ENCODE data around the gene REPS2.

Gene REPS2

GRCh38 chrX:16999275-16999674 is 52.8 kb downstream of the REPS2 start:
- no peak for TF ChIP-seq LEF1 (IDR thresholded peaks at IDR 0.05; ENCODE audit: borderline replicate concordance)
- CTCF ChIA-PET, result no interaction called here

GRCh38 chrX:17000751-17001150 is 54.3 kb downstream of the REPS2 start:
- no peak for TF ChIP-seq FOXA1 (IDR thresholded peaks at IDR 0.05)
- no peak for TF ChIP-seq SP1 (IDR thresholded peaks at IDR 0.05)
- no peak for TF ChIP-seq FOXK2 (IDR thresholded peaks at IDR 0.05)
- TF ChIP-seq HDGF (IDR thresholded peaks at IDR 0.05; ENCODE audit: borderline replicate concordance), result no peak
- TF ChIP-seq TARDBP (IDR thresholded peaks at IDR 0.05), result no peak
- CTCF ChIA-PET, result no interaction called here
- POLR2A ChIA-PET, result no interaction called here
- DNase-seq (ENCODE audit: extremely low spot score), result no peak

More at GRCh38 chrX:16999275-16999674, 52.8 kb downstream of the REPS2 start:
- DNase-seq (ENCODE audit: extremely low spot score), result no peak
- POLR2A ChIA-PET, result no interaction called here

- DNase-seq (ENCODE audit: extremely low spot score), result no peak
- ChIA-PET POLR2A (interaction anchor here (0.6 kb wide), 1 partner anchor 125 kb away, joined by 4 read pairs; no protein-coding TSS in a partner anchor), CTCF (interaction anchor here (1.1 kb wide), 1 partner anchor 77 kb away, joined by 3 read pairs; no protein-coding TSS in a partner anchor)
- TF ChIP-seq FOXA1 (IDR thresholded peaks at IDR 0.05), result no peak
- no peak for TF ChIP-seq BHLHE40 (IDR thresholded peaks at IDR 0.05; ENCODE audit: borderline replicate concordance)
- TF ChIP-seq L3MBTL2 (conservative IDR thresholded peaks at IDR 0.05), result no peak
- no peak for TF ChIP-seq FOXM1 (IDR thresholded peaks at IDR 0.05; ENCODE audit: borderline replicate concordance)
- no peak for TF ChIP-seq TARDBP (IDR thresholded peaks at IDR 0.05)
- TF ChIP-seq HDGF (IDR thresholded peaks at IDR 0.05; ENCODE audit: borderline replicate concordance), result no peak
- no peak for TF ChIP-seq ARNT (IDR thresholded peaks at IDR 0.05)
- TF ChIP-seq FOXK2 (IDR thresholded peaks at IDR 0.05), result no peak
- TF ChIP-seq ELF4 (IDR thresholded peaks at IDR 0.05), result no peak
- TF ChIP-seq, protein P1, sequence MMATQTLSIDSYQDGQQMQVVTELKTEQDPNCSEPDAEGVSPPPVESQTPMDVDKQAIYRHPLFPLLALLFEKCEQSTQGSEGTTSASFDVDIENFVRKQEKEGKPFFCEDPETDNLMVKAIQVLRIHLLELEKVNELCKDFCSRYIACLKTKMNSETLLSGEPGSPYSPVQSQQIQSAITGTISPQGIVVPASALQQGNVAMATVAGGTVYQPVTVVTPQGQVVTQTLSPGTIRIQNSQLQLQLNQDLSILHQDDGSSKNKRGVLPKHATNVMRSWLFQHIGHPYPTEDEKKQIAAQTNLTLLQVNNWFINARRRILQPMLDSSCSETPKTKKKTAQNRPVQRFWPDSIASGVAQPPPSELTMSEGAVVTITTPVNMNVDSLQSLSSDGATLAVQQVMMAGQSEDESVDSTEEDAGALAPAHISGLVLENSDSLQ (IDR thresholded peaks at IDR 0.05), result no peak
- TF ChIP-seq ZNF384 (IDR thresholded peaks at IDR 0.05), result no peak
- TF ChIP-seq CTBP1 (IDR thresholded peaks at IDR 0.05; ENCODE audit: borderline replicate concordance), result no peak
These were observed 59.4 kb downstream of the REPS2 start for GRCh38 chrX:17005712-17006368.

GRCh38 chrX:17007134-17007768 is 60.8 kb downstream of the REPS2 start:
- ChIA-PET POLR2A (no interaction called here), CTCF (interaction anchor here (0.6 to 1.1 kb wide), 3 partner anchors 10 to 1163 kb away, joined by 3 to 9 read pairs (median 4); no protein-coding TSS in a partner anchor)
- DNase-seq (ENCODE audit: extremely low spot score), result peak; percentile 61
- TF ChIP-seq CTBP1 (IDR thresholded peaks at IDR 0.05; ENCODE audit: borderline replicate concordance) (no peak), LEF1 (IDR thresholded peaks at IDR 0.05; ENCODE audit: borderline replicate concordance) (no peak), FOXM1 (IDR thresholded peaks at IDR 0.05; ENCODE audit: borderline replicate concordance) (no peak), SP1 (IDR thresholded peaks at IDR 0.05) (no peak), FOXK2 (IDR thresholded peaks at IDR 0.05) (no peak), TARDBP (IDR thresholded peaks at IDR 0.05) (no peak), ZNF384 (IDR thresholded peaks at IDR 0.05) (no peak), FOXA1 (IDR thresholded peaks at IDR 0.05) (no peak)
- TF ChIP-seq, protein P1 (IDR thresholded peaks at IDR 0.05), result no peak

DNA sequence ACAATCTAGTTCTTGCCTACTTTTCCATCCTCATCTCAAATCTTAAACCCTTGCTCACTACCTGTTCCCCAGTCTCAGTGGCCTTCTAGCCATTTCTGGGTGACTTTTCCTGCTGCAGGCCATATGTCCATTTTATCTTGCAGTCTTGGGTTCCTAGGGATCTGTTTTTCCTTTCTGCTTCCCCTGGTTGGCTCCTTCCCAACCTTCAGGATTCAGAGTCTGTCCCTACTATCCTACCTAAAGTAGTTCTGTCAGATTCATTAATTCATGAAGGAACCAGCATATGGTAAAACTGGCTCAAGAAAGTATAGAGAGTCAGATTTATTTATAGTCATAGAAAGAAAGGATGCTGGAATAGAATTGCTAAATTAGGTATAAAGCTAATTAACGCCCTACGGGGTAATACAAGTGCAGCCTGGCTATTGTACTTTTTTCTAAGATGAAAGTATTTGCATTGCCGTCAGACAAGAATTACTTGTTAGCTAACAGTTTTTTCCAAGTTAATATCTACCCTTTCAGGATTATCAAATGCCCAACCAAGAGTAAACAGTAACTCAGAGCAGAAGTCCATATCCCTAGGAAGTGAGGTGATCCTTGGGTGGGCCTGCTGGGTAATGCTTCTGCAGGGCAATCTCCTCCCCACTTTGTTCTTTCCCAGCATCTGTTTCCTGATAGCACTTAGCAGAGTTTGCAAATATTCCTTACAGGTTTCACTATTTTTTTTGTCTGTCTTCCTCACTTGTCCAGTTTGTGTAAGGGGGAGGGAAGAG is 63.6 kb downstream of the REPS2 start:
- ChIA-PET POLR2A (no interaction called here), CTCF (interaction anchor here (1.1 to 2.0 kb wide), 2 partner anchors 36 to 37 kb away, joined by 3 to 8 read pairs; no protein-coding TSS in a partner anchor)
- TF ChIP-seq, protein P1 (IDR thresholded peaks at IDR 0.05), result no peak
- TF ChIP-seq ZNF384 (IDR thresholded peaks at IDR 0.05) (no peak), ARNT (IDR thresholded peaks at IDR 0.05) (no peak), FOXM1 (IDR thresholded peaks at IDR 0.05; ENCODE audit: borderline replicate concordance) (no peak), ELF4 (IDR thresholded peaks at IDR 0.05) (no peak), L3MBTL2 (conservative IDR thresholded peaks at IDR 0.05) (no peak), NFRKB (IDR thresholded peaks at IDR 0.05) (no peak), SP1 (IDR thresholded peaks at IDR 0.05) (no peak), CTBP1 (IDR thresholded peaks at IDR 0.05; ENCODE audit: borderline replicate concordance) (no peak), HDGF (IDR thresholded peaks at IDR 0.05; ENCODE audit: borderline replicate concordance) (no peak), FOXK2 (IDR thresholded peaks at IDR 0.05) (no peak), FOXA1 (IDR thresholded peaks at IDR 0.05) (no peak), BHLHE40 (IDR thresholded peaks at IDR 0.05; ENCODE audit: borderline replicate concordance) (no peak), TARDBP (IDR thresholded peaks at IDR 0.05) (no peak), SUZ12 (IDR thresholded peaks at IDR 0.05) (no peak), LEF1 (IDR thresholded peaks at IDR 0.05; ENCODE audit: borderline replicate concordance) (no peak)
- no peak for DNase-seq (ENCODE audit: extremely low spot score)

GRCh38 chrX:17012465-17012864 is 66.0 kb downstream of the REPS2 start:
- ChIA-PET CTCF (no interaction called here), POLR2A (no interaction called here)

More at GRCh38 chrX:17012465-17012864, 66.0 kb downstream of the REPS2 start:
- TF ChIP-seq HDGF (IDR thresholded peaks at IDR 0.05; ENCODE audit: borderline replicate concordance), result no peak
- no peak for TF ChIP-seq L3MBTL2 (conservative IDR thresholded peaks at IDR 0.05)
- TF ChIP-seq ARNT (IDR thresholded peaks at IDR 0.05), result no peak
- no peak for TF ChIP-seq ELF4 (IDR thresholded peaks at IDR 0.05)
- no peak for TF ChIP-seq FOXA1 (IDR thresholded peaks at IDR 0.05)
- no peak for TF ChIP-seq BHLHE40 (IDR thresholded peaks at IDR 0.05; ENCODE audit: borderline replicate concordance)
- no peak for TF ChIP-seq NFRKB (IDR thresholded peaks at IDR 0.05)
- TF ChIP-seq LEF1 (IDR thresholded peaks at IDR 0.05; ENCODE audit: borderline replicate concordance), result no peak
- TF ChIP-seq FOXK2 (IDR thresholded peaks at IDR 0.05), result no peak
- no peak for TF ChIP-seq CTBP1 (IDR thresholded peaks at IDR 0.05; ENCODE audit: borderline replicate concordance)
- no peak for DNase-seq (ENCODE audit: extremely low spot score)
